CD14-positive monocyte (primary cell): ENCODE results near the gene KRTAP10-5. TPM values are rescaled to one million over a fixed set of nuclear protein-coding genes. Genes with fewer than 3 reads are reported as not detected.

Experiments used
- DNase-seq, 3 donors: peaks; one replicate each; pipeline ENCODE4 v3.0.0-alpha.2; 2011 to 2022
- H2AFZ ChIP-seq: 2 replicates; pipeline ENCODE4 v1.6.0; 2012; ENCODE audit warnings: mild to moderate bottlenecking, low read depth, low read length, inconsistent platforms; ENCODE audit not compliant: insufficient read depth, poor library complexity, severe bottlenecking
- H3K27ac ChIP-seq, 2 donors: 1 replicate in 1 of 2; 2 replicates in 1 of 2; pipeline ENCODE4 v1.5.1; 2012 to 2013; ENCODE audit warnings: low read length in 2 of 2, control low read depth in 1 of 2, inconsistent platforms in 1 of 2, low read depth in 1 of 2, mild to moderate bottlenecking in 1 of 2
- H3K27me3 ChIP-seq, 2 donors: one replicate each; pipeline versions ENCODE4 v1.6.0 to v1.6.1; 2011 to 2013; ENCODE audit warnings: low read length in 2 of 2; ENCODE audit not compliant: control insufficient read depth in 2 of 2, insufficient read depth in 2 of 2
- H3K36me3 ChIP-seq, 2 donors: replicated peaks in 1 of 2; 1 replicate in 1 of 2; 2 replicates in 1 of 2; pipeline versions ENCODE4 v1.5.1 to v1.6.1; 2012 to 2013; ENCODE audit warnings: low read length in 2 of 2, control low read depth in 1 of 2, inconsistent platforms in 1 of 2, mild to moderate bottlenecking in 1 of 2; ENCODE audit not compliant: insufficient read depth in 2 of 2, control insufficient read depth in 1 of 2
- H3K4me1 ChIP-seq, 2 donors: 1 replicate in 1 of 2; 2 replicates in 1 of 2; pipeline versions ENCODE4 v1.5.1 to v1.6.1; 2012 to 2013; ENCODE audit warnings: low read length in 2 of 2, control low read depth in 1 of 2, inconsistent platforms in 1 of 2, mild to moderate bottlenecking in 1 of 2, moderate library complexity in 1 of 2; ENCODE audit not compliant: insufficient read depth in 2 of 2, control insufficient read depth in 1 of 2
- H3K4me2 ChIP-seq: replicated peaks from 2 replicates; pipeline ENCODE3; 2012; ENCODE audit warnings: low read length, moderate library complexity, mild to moderate bottlenecking; ENCODE audit not compliant: poor library complexity, severe bottlenecking; ENCODE audit errors: extremely low read depth
- H3K4me3 ChIP-seq, 3 experiments: fragments of 200-600 bp in 1 of 3; sonication (generic) in 1 of 3; replicated peaks in 1 of 3; 1 replicate in 2 of 3; 2 replicates in 1 of 3; pipeline ENCODE4 v1.5.1; 2011 to 2013; ENCODE audit warnings: low read length in 3 of 3, mild to moderate bottlenecking in 3 of 3, control low read depth in 2 of 3, low read depth in 2 of 3, inconsistent platforms in 1 of 3, moderate library complexity in 1 of 3
- H3K79me2 ChIP-seq: 2 replicates; pipeline ENCODE4 v1.6.0; 2012; ENCODE audit warnings: mild to moderate bottlenecking, control low read depth, inconsistent platforms, low read length, moderate library complexity; ENCODE audit not compliant: insufficient read depth
- H3K9ac ChIP-seq: 2 replicates; pipeline ENCODE4 v1.6.0; 2017; ENCODE audit warnings: low read length, mild to moderate bottlenecking; ENCODE audit not compliant: insufficient read depth, poor library complexity, severe bottlenecking
- H3K9me3 ChIP-seq, 2 donors: replicated peaks in 1 of 2; 1 replicate in 1 of 2; 2 replicates in 1 of 2; pipeline versions ENCODE4 v1.5.1 to v1.6.1; 2012 to 2013; ENCODE audit warnings: low read length in 2 of 2, control low read depth in 1 of 2; ENCODE audit not compliant: control insufficient read depth in 1 of 2, insufficient read depth in 1 of 2
- H4K20me1 ChIP-seq: 2 replicates; pipeline ENCODE4 v1.6.0; 2012; ENCODE audit warnings: mild to moderate bottlenecking, low read length, control low read depth, moderate library complexity; ENCODE audit not compliant: insufficient read depth
- H3K27ac Mint-ChIP-seq, 7 donors: one replicate each; pipeline ENCODE4 v1.8.0; 2020; ENCODE audit warnings: mild to moderate bottlenecking in 7 of 7, mixed read lengths in 7 of 7, moderate library complexity in 6 of 7, inconsistent platforms in 2 of 7
- H3K27me3 Mint-ChIP-seq, 3 donors: one replicate each; pipeline ENCODE4 v1.8.0; 2021 to 2022; ENCODE audit warnings: low read depth in 3 of 3, mild to moderate bottlenecking in 3 of 3, mixed read lengths in 3 of 3, moderate library complexity in 3 of 3, inconsistent platforms in 1 of 3
- H3K36me3 Mint-ChIP-seq, 2 donors: one replicate each; pipeline ENCODE4 v1.8.0; 2020; ENCODE audit warnings: mixed read lengths in 2 of 2, inconsistent platforms in 1 of 2, mild to moderate bottlenecking in 1 of 2
- H3K4me1 Mint-ChIP-seq: one replicate; pipeline ENCODE4 v1.8.0; 2020; ENCODE audit warnings: mild to moderate bottlenecking, mixed read lengths
- H3K4me3 Mint-ChIP-seq, 2 donors: one replicate each; pipeline ENCODE4 v1.8.0; 2020; ENCODE audit warnings: mild to moderate bottlenecking in 2 of 2, mixed read lengths in 2 of 2, moderate library complexity in 1 of 2
- H3K9me3 Mint-ChIP-seq, 7 donors: one replicate each; pipeline ENCODE4 v1.8.0; 2020 to 2022; ENCODE audit warnings: mixed read lengths in 7 of 7, mild to moderate bottlenecking in 6 of 7, moderate library complexity in 6 of 7, inconsistent platforms in 2 of 7
- CTCF ChIP-seq: fragments of 200-600 bp; IDR thresholded peaks from one replicate; pipeline ENCODE4 v1.8.0; 2022; ENCODE audit warnings: antibody characterized with exemption, mild to moderate bottlenecking
- WGBS: methylation state at CpG from one replicate; pipeline ENCODE4 v1.1.5; 2013; ENCODE audit warnings: missing lambda C conversion rate; ENCODE audit not compliant: insufficient coverage; 5-methylcytosine and 5-hydroxymethylcytosine counted together
- intact Hi-C, 2 donors: fragments of 100-400 bp; cut with micrococcal nuclease; formaldehyde crosslinking; loops; one replicate each; pipeline versions ENCODE4 v1.15.0 to v1.15.1; 2023
- polyA plus RNA-seq, 3 donors: library from polyadenylated mRNA; depleted of rRNA in 1 of 3; unstranded in 2 of 3; stranded (reverse) in 1 of 3; fragments of 300-500 nt in 2 of 3; fragments of >200 nt in 1 of 3; fragmentation: Illumina TruSeq in 2 of 3; gene quantifications; 1 replicate in 2 of 3; 2 replicates in 1 of 3; pipeline ENCODE4 v1.2.3, GENCODE V29; 2012 to 2021

KRTAP10-5 gene
- polyA plus RNA-seq, 3 donors = not detected

- H3K4me3 ChIP-seq = no peak overlapping the region
- H3K9ac ChIP-seq = no peak overlapping the region
- no peaks in the 10 kb centered on the region for H3K79me2 ChIP-seq
- H3K27me3 ChIP-seq = no peaks in the 10 kb centered on the region
- no peak overlapping the region for H3K27ac Mint-ChIP-seq
- H3K4me2 ChIP-seq = no peak overlapping the region
- no peaks in the 10 kb centered on the region for H4K20me1 ChIP-seq
- H3K9me3 ChIP-seq = no peaks in the 10 kb centered on the region
- TF ChIP-seq CTCF = no peak
- H3K9me3 Mint-ChIP-seq = peaks cover 0 to 2% (median 0%) of the 10 kb centered on the region in 7 donors
- H3K4me1 ChIP-seq = no peaks in the 10 kb centered on the region
- H3K27me3 Mint-ChIP-seq = peaks cover 2 to 23% (median 7%) of the 10 kb centered on the region in 3 donors
- no peak overlapping the region for H3K27ac ChIP-seq
- H3K36me3 ChIP-seq = no peaks in the 10 kb centered on the region
- intact Hi-C loops = no loop called here
- no peak for DNase-seq
- H3K4me1 Mint-ChIP-seq = no peaks in the 10 kb centered on the region
- no peak overlapping the region for H3K4me3 Mint-ChIP-seq
- no peak overlapping the region for H2AFZ ChIP-seq
- no peaks in the 10 kb centered on the region for H3K36me3 Mint-ChIP-seq
- 85% methylated on average over 2 of the region's 6 CpGs for WGBS
Observed at GRCh38 chr21:44595524-44595923, 15.1 kb upstream of the KRTAP10-5 start.

DNA sequence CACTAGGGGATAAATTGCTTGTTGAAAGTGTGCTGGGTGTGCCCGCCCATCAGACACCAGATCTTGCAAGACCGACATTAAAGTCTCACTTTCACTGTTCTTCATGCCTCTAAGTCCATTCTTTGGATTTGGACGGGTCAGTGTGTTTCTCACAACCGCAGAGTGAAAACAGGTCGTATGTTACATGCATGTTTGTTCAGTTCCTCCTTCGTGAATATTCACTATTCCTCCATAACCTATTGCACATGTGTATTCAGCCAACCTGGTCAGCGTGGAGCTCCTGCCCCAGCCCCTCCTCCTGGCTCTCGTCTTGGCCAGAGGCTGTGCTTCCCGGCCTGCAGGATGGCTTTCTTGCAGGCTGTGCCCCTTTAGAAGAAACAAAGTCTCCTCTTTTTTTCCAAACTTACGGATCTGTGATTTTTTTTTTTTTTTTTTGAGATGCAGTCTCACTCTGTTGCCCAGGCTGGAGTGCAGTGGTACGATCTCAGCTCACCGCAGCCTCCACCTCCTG is 14.1 kb upstream of the KRTAP10-5 start:
- no peaks in the 10 kb centered on the region for H3K79me2 ChIP-seq
- no peaks in the 10 kb centered on the region for H4K20me1 ChIP-seq
- H3K4me2 ChIP-seq = no peak overlapping the region
- no peak for DNase-seq
- no peak for TF ChIP-seq CTCF
- no peaks in the 10 kb centered on the region for H3K9me3 ChIP-seq
- no peaks in the 10 kb centered on the region for H3K4me1 ChIP-seq
- H3K36me3 ChIP-seq = no peaks in the 10 kb centered on the region
- peaks cover 0 to 2% (median 0%) of the 10 kb centered on the region in 7 donors for H3K9me3 Mint-ChIP-seq
- peaks cover 2 to 27% (median 7%) of the 10 kb centered on the region in 3 donors for H3K27me3 Mint-ChIP-seq
- no peaks in the 10 kb centered on the region for H3K36me3 Mint-ChIP-seq
- no peak overlapping the region for H3K9ac ChIP-seq
- H3K4me1 Mint-ChIP-seq = no peaks in the 10 kb centered on the region
- no peak overlapping the region for H3K4me3 ChIP-seq
- H3K27ac Mint-ChIP-seq = no peak overlapping the region
- no peak overlapping the region for H3K4me3 Mint-ChIP-seq
- H3K27me3 ChIP-seq = no peaks in the 10 kb centered on the region
- WGBS = 71% methylated on average over 7 of the region's 12 CpGs
- no peak overlapping the region for H2AFZ ChIP-seq
- intact Hi-C loops = no loop called here
- no peak overlapping the region for H3K27ac ChIP-seq
